Measurements from ENCODE around the gene PRPF19. TPM values are rescaled to one million over a fixed set of nuclear protein-coding genes. Genes with fewer than 3 reads are reported as not detected.

Gene PRPF19
- total RNA-seq, 3 donors from 2014 or later (not counting 1 experiment from before 2014, with no cell fraction given) = 61.0 to 69.7 (median 67.5) TPM

GRCh38 chr11:60935676-60936442 is 29.5 kb upstream of the PRPF19 start:
- H3K27ac Mint-ChIP-seq = no peak overlapping the region
- H3K36me3 Mint-ChIP-seq = no peaks in the 10 kb centered on the region
- 88% methylated on average over 27 of the region's 27 CpGs for WGBS (ENCODE audit: insufficient coverage)
- H3K9me3 Mint-ChIP-seq = no peaks in the 10 kb centered on the region
- Histone ChIP-seq H3K4me3 (ENCODE audit: low read length) (no peak overlapping the region), H3K36me3 (ENCODE audit: control insufficient read depth, insufficient read depth, low read length) (no peaks in the 10 kb centered on the region), H3K27me3 (ENCODE audit: control insufficient read depth, insufficient read depth, low read length) (no peaks in the 10 kb centered on the region), H3K27ac (ENCODE audit: low read length) (no peak overlapping the region), H3K9me3 (ENCODE audit: control insufficient read depth, insufficient read depth, low read length) (no peaks in the 10 kb centered on the region), H3K4me1 (ENCODE audit: control insufficient read depth, insufficient read depth, low read length) (peaks cover 4% of the 10 kb centered on the region)
- H3K4me3 Mint-ChIP-seq = no peak overlapping the region
- no peak for ATAC-seq
- DNase-seq = no peak
- intact Hi-C loops (cut with micrococcal nuclease) = no loop called here
- no peaks in the 10 kb centered on the region for H3K4me1 Mint-ChIP-seq
- H3K27me3 Mint-ChIP-seq (ENCODE audit: low read depth in 2 of 2) = peaks cover 0 to 7% of the 10 kb centered on the region in 2 donors
- TF ChIP-seq CTCF (IDR thresholded peaks at IDR 0.05) = no peak

- TF ChIP-seq CTCF (IDR thresholded peaks at IDR 0.05) = no peak
- H3K4me3 Mint-ChIP-seq = no peak overlapping the region
- H3K36me3 Mint-ChIP-seq = no peaks in the 10 kb centered on the region
- no peaks in the 10 kb centered on the region for H3K9me3 ChIP-seq (ENCODE audit: control insufficient read depth, insufficient read depth, low read length)
- H3K4me1 Mint-ChIP-seq = no peaks in the 10 kb centered on the region
- H3K9me3 Mint-ChIP-seq = no peaks in the 10 kb centered on the region
- H3K4me3 ChIP-seq (ENCODE audit: low read length) = no peak overlapping the region
- H3K36me3 ChIP-seq (ENCODE audit: control insufficient read depth, insufficient read depth, low read length) = no peaks in the 10 kb centered on the region
- H3K27ac ChIP-seq (ENCODE audit: low read length) = no peak overlapping the region
- H3K4me1 ChIP-seq (ENCODE audit: control insufficient read depth, insufficient read depth, low read length) = peaks cover 4% of the 10 kb centered on the region
- ATAC-seq (no peak), DNase-seq (no peak)
- H3K27me3 Mint-ChIP-seq (ENCODE audit: low read depth in 2 of 2) = peaks cover 0 to 10% of the 10 kb centered on the region in 2 donors
- 87% methylated on average over 21 of the region's 21 CpGs for WGBS (ENCODE audit: insufficient coverage)
- no peaks in the 10 kb centered on the region for H3K27me3 ChIP-seq (ENCODE audit: control insufficient read depth, insufficient read depth, low read length)
- intact Hi-C loops (cut with micrococcal nuclease) = no loop called here
- no peak overlapping the region for H3K27ac Mint-ChIP-seq
These were observed 28.6 kb upstream of the PRPF19 start for GRCh38 chr11:60934790-60935605.

- TF ChIP-seq CTCF (IDR thresholded peaks at IDR 0.05) = no peak
- Mint-ChIP-seq H3K27ac (no peak overlapping the region), H3K4me1 (no peaks in the 10 kb centered on the region), H3K4me3 (no peak overlapping the region), H3K27me3 (ENCODE audit: low read depth in 2 of 2) (peaks cover 0 to 15% of the 10 kb centered on the region in 2 donors), H3K9me3 (no peaks in the 10 kb centered on the region), H3K36me3 (no peaks in the 10 kb centered on the region)
- no peaks in the 10 kb centered on the region for H3K9me3 ChIP-seq (ENCODE audit: control insufficient read depth, insufficient read depth, low read length)
- no peak for ATAC-seq
- no peaks in the 10 kb centered on the region for H3K27me3 ChIP-seq (ENCODE audit: control insufficient read depth, insufficient read depth, low read length)
- no peak for DNase-seq
- H3K4me1 ChIP-seq (ENCODE audit: control insufficient read depth, insufficient read depth, low read length) = peaks cover 4% of the 10 kb centered on the region
- H3K4me3 ChIP-seq (ENCODE audit: low read length) = no peak overlapping the region
- WGBS (ENCODE audit: insufficient coverage) = 94% methylated on average over 57 of the region's 57 CpGs
- H3K27ac ChIP-seq (ENCODE audit: low read length) = no peak overlapping the region
- intact Hi-C loops (cut with micrococcal nuclease) = no loop called here
- H3K36me3 ChIP-seq (ENCODE audit: control insufficient read depth, insufficient read depth, low read length) = no peaks in the 10 kb centered on the region
These were observed 27.9 kb upstream of the PRPF19 start for GRCh38 chr11:60934124-60934789.

Measured in natural killer cell (primary cell).